Measurements from ENCODE around the gene SKAP2. TPM values are rescaled to one million over a fixed set of nuclear protein-coding genes. Genes with fewer than 3 reads are reported as not detected.

Gene SKAP2, protein sequence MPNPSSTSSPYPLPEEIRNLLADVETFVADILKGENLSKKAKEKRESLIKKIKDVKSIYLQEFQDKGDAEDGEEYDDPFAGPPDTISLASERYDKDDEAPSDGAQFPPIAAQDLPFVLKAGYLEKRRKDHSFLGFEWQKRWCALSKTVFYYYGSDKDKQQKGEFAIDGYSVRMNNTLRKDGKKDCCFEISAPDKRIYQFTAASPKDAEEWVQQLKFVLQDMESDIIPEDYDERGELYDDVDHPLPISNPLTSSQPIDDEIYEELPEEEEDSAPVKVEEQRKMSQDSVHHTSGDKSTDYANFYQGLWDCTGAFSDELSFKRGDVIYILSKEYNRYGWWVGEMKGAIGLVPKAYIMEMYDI
- total RNA-seq, result 17.5 TPM

DNA sequence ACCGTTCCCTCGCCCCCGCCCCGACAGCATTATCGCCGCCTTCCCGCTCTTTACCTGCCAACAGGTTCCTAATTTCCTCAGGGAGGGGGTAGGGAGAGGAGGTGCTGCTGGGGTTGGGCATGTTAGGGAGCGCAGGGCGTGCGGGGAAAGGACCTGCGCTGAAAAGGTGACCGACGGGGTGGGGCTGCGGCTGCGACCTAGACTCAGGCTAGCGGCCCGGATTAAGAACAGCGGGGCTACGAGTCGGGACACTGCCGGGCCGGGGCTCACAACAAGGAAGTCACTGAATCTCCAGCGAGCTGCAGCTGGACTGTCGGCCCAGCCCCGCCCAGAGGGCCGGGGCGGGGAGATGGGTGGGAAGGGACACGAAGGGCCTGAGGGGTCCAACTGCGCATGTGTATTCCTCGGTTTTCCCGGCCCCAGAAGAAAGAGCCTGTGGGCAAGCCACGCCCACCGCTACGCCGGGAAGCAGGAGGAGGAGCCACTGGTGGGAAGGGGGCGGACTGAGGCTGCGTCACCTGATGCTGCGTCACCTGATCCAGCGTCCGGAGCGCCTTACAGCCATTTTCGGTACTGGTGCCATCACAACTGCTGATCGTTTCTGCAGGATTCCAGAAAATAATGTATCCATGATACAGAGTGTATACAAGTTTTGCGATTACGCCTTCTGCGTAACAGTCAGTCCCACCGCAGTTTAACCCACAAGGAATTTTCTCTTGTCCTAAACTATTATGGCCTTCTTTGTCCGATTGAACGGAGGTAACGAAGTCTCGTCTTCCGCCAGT, at the start of gene SKAP2:
Gene SKAP2 (minus strand): TSS at position 282 of the 785 bp plus-strand sequence. CDS start 161 bp downstream, at position 121.

Other genes starting within 250 kb of the SKAP2 start
- gene HOXA1, start 231.4 kb upstream of the SKAP2 start, total RNA-seq, result not detected
- gene HOXA2, start 238.1 kb upstream of the SKAP2 start, total RNA-seq, result not detected

All from diencephalon (tissue), 1 donor.